ENCODE results near the gene P2RX3.

- no peak for TF ChIP-seq POLR2A (IDR thresholded peaks at IDR 0.05)
- TF ChIP-seq, protein P1, sequence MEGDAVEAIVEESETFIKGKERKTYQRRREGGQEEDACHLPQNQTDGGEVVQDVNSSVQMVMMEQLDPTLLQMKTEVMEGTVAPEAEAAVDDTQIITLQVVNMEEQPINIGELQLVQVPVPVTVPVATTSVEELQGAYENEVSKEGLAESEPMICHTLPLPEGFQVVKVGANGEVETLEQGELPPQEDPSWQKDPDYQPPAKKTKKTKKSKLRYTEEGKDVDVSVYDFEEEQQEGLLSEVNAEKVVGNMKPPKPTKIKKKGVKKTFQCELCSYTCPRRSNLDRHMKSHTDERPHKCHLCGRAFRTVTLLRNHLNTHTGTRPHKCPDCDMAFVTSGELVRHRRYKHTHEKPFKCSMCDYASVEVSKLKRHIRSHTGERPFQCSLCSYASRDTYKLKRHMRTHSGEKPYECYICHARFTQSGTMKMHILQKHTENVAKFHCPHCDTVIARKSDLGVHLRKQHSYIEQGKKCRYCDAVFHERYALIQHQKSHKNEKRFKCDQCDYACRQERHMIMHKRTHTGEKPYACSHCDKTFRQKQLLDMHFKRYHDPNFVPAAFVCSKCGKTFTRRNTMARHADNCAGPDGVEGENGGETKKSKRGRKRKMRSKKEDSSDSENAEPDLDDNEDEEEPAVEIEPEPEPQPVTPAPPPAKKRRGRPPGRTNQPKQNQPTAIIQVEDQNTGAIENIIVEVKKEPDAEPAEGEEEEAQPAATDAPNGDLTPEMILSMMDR (IDR thresholded peaks at IDR 0.05) = no peak
Measured at GRCh38 chr11:57419146-57419545, 81.0 kb downstream of the P2RX3 start.
